ENCODE results near the gene GLI3. TPM values are rescaled to one million over a fixed set of nuclear protein-coding genes. Genes with fewer than 3 reads are reported as not detected.

GLI3 gene
- total RNA-seq, 1 donor from 2014 or later, result 5.5 TPM

DNA sequence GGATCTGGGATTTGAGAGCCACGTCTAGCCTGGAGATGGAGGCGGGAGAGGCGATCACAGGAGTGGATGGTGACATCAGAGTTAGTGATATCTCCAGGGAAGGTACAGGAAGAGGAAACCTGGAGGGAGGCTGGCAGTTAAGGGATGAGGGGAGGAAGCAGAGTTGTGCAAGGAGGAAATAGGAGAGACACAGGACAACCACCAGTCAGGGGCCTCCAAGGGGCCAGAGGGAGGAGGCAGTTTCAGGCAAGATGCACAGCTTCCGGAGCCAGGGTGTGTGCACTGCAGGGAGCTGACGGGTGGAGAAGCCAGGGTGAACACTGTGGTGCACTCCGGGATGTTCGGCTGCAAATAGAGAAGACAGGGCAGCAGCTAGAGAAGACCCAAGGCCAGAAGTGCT, 141.2 kb downstream of the GLI3 start:
- Histone ChIP-seq H3K4me3 (no peak overlapping the region), H3K9me3 (replicated peaks) (no peaks in the 10 kb centered on the region), H3K4me1 (peaks cover 29% of the 10 kb centered on the region), H3K36me3 (no peaks in the 10 kb centered on the region), H3K27me3 (ENCODE audit: low read depth) (no peaks in the 10 kb centered on the region), H3K27ac (replicated peaks) (no peak overlapping the region)
- TF ChIP-seq, protein P1, sequence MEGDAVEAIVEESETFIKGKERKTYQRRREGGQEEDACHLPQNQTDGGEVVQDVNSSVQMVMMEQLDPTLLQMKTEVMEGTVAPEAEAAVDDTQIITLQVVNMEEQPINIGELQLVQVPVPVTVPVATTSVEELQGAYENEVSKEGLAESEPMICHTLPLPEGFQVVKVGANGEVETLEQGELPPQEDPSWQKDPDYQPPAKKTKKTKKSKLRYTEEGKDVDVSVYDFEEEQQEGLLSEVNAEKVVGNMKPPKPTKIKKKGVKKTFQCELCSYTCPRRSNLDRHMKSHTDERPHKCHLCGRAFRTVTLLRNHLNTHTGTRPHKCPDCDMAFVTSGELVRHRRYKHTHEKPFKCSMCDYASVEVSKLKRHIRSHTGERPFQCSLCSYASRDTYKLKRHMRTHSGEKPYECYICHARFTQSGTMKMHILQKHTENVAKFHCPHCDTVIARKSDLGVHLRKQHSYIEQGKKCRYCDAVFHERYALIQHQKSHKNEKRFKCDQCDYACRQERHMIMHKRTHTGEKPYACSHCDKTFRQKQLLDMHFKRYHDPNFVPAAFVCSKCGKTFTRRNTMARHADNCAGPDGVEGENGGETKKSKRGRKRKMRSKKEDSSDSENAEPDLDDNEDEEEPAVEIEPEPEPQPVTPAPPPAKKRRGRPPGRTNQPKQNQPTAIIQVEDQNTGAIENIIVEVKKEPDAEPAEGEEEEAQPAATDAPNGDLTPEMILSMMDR (IDR thresholded peaks at IDR 0.05; ENCODE audit: borderline replicate concordance), result no peak
- DNase-seq, result no peak
- intact Hi-C loops (cut with micrococcal nuclease), result no loop called here

DNA sequence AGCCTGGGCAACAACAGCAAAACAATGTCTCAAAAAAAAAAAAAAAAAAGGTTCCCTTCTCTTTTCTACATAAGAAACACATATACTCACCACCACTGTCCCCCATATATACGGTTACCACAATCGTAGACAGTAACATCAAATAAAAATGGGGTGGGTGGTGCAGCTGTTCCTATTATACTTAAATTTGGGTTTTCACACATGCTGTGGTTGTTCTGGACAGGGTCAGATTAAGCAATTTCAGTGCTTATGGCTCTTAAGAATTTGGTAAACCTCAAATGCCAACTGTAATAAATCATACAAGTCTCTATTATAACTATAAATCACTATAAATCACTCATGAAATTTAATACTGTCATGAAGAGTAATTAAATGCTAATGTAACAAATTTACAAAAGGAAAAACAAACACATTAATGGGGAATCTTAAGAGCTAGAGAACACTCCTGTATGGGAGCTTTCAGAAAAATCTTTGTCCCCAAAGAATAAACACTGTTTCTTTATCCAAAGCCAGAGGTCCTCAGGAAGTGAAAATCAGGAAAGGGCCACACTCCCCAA, 143.6 kb downstream of the GLI3 start:
- no peak for DNase-seq
- H3K9me3 ChIP-seq (replicated peaks), result no peaks in the 10 kb centered on the region
- no peaks in the 10 kb centered on the region for H3K36me3 ChIP-seq
- H3K27ac ChIP-seq (replicated peaks), result no peak overlapping the region
- no peaks in the 10 kb centered on the region for H3K27me3 ChIP-seq (ENCODE audit: low read depth)
- TF ChIP-seq, protein P1 (IDR thresholded peaks at IDR 0.05; ENCODE audit: borderline replicate concordance), result no peak
- no peak overlapping the region for H3K4me3 ChIP-seq
- intact Hi-C loops (cut with micrococcal nuclease), result no loop called here
- H3K4me1 ChIP-seq, result peaks cover 28% of the 10 kb centered on the region

DNA sequence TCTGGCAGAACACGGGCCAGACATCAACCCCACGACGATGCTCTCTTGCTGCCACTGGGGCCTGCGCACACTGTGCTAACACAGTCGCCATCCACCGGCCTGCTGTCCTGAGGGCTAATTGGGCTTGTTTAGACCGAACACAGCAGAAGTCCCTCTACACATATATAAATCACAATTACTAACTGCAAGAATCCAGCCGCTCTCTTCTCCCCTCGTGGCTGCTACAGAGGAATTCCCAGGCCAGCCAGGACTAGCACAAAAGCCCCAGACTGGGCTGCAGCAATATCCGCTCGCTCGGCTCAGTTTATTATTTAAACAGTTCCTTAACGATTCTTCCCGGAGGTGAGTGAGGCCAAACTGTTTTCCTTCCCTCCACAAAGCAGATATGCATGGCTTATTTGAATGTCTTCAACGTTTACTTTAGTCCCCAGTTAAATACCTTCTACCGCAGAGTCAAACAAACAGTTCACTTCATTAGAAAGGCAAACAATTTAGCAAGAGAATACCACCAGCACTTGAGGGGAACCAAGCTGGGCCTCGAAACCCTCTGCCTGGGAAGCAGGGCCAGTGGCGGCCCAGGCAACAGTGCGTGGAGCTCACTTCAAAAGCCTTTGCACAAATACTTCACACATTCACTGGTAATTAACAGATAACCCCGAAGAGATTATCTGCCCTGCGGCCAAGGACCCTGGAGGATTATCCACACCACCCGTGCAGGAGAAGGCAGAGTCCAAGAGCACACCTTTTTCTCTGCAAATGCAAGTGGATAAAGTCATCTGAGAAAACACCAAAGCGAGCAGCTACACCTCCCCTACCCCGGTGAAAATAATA, 145.3 kb downstream of the GLI3 start:
- no peaks in the 10 kb centered on the region for H3K36me3 ChIP-seq
- no peak overlapping the region for H3K4me3 ChIP-seq
- H3K4me1 ChIP-seq, result peaks cover 10% of the 10 kb centered on the region
- no peak for DNase-seq
- intact Hi-C loops (cut with micrococcal nuclease), result no loop called here
- no peaks in the 10 kb centered on the region for H3K27me3 ChIP-seq (ENCODE audit: low read depth)
- no peak overlapping the region for H3K27ac ChIP-seq (replicated peaks)
- H3K9me3 ChIP-seq (replicated peaks), result no peaks in the 10 kb centered on the region
- TF ChIP-seq, protein P1 (IDR thresholded peaks at IDR 0.05; ENCODE audit: borderline replicate concordance), result no peak

DNA sequence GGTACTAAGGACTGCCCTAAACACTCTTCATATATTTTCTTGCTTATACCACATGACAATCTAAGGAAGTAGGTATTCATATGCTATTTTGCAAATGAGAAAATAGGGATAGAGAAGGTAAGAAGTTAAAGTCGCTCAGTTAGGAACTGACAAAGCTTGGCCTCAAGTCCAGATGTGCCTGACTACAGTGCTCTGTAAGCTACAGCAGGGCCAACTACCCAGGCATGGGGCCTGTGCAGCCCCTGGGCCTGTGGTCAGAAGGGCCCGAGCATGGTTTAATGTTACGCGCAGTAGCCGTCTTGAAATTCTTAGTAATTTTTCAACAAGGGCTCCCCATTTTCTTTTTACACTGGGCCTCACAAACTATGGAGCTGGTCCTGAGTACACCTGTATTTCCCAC, 146.2 kb downstream of the GLI3 start:
- Histone ChIP-seq H3K27me3 (ENCODE audit: low read depth) (no peaks in the 10 kb centered on the region), H3K9me3 (replicated peaks) (no peaks in the 10 kb centered on the region), H3K4me3 (no peak overlapping the region), H3K4me1 (peaks cover 1% of the 10 kb centered on the region), H3K36me3 (no peaks in the 10 kb centered on the region), H3K27ac (replicated peaks) (no peak overlapping the region)
- TF ChIP-seq, protein P1 (IDR thresholded peaks at IDR 0.05; ENCODE audit: borderline replicate concordance), result no peak
- intact Hi-C loops (cut with micrococcal nuclease), result no loop called here
- DNase-seq, result no peak

DNA sequence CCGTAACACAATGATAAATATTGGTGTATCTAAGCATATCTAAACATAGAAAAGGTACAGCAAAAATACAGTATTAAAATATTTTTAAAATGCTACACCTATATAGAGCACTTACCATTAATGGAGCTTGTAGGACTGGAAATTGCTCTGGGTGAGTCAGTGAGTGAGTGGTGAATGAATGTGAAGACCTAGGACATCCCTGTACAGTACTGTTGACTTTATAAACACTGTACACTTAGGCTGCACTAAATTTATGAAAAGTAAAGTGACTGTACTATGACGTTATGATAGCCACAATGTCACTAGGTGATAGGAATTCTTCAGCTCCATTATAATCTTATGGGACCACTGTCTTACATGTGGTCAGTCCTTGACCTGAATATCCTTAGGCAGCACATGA, 147.0 kb downstream of the GLI3 start:
- H3K36me3 ChIP-seq, result no peaks in the 10 kb centered on the region
- no peak for DNase-seq
- no peaks in the 10 kb centered on the region for H3K4me1 ChIP-seq
- H3K4me3 ChIP-seq, result no peak overlapping the region
- no peaks in the 10 kb centered on the region for H3K27me3 ChIP-seq (ENCODE audit: low read depth)
- no peaks in the 10 kb centered on the region for H3K9me3 ChIP-seq (replicated peaks)
- intact Hi-C loops (cut with micrococcal nuclease), result no loop called here
- TF ChIP-seq, protein P1 (IDR thresholded peaks at IDR 0.05; ENCODE audit: borderline replicate concordance), result no peak
- no peak overlapping the region for H3K27ac ChIP-seq (replicated peaks)

All from left ventricle myocardium inferior (tissue), 1 donor.